GM15510 (cell line): Measurements from ENCODE around the gene STAT1.

ENCODE experiments used
- POLR2A ChIP-seq: IDR thresholded peaks from 3 replicates; pipeline ENCODE4 v1.6.1; 2011; ENCODE audit warnings: borderline replicate concordance; ENCODE audit not compliant: insufficient read length; ENCODE audit errors: extremely low read depth

The STAT1 gene

DNA sequence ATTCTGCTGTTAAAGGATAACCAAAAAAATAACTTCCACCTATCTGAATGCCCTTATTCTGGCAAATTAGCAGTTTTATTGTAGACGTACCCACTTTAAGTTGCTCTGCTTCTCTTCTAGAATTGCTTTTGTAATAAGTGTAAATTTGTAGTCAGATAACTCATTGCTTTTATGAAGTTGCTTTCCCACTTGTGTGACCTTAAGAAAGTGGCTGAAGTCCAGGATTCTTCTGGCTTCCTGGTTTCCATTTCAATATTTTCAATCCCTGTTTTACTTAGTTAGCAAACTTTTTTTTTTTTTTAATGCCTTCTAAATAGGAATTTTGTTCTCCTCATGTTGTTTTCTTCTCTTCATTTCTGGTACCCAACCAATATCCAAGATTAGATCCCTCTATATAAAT is 73.5 kb downstream of the STAT1 start:
- TF ChIP-seq POLR2A, result no peak

DNA sequence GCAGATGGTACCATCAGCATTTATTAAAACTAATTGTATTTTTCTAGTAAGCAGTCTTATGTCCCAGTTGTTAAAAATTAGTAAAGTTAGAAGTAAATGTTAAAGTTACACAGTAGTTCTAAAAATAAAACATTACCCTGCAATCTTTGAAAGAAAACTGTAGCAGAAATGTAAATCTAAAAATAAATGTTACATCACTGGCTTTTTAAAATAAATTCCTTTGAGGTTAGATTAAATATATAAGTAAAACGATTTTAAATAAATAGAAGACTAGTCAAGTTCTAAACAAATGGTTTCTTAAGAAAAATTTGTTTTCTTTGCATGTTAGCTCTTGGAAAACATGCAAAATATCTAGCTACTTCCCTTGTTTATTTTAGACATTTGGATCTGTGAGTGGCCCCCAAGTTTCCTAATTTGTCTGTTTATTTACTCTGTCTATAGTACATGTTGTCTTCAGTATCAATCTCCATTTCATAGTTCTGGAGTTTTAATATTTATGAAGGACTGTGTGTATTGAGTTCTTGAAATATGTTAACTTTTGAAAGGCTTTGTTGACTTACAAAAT is 75.1 kb downstream of the STAT1 start:
- no peak for TF ChIP-seq POLR2A

DNA sequence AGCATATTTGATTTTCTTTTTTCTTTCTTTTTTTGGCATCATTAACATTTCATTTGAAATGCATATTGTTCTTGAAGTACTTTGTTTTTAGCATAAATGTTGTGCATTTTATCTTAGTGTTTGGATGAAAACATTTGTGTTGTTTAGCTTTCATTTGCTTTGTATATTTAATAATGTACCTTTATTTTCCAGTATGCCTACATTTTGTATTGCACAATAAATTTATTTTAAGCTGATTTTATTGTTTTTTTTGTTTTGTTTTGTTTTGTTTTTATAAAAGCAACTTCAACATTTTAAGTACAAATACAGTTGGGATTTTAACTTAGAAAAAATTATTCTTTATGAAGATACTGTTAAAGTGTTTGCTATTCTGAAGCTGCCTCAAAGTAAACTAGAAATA is 78.9 kb downstream of the STAT1 start:
- TF ChIP-seq POLR2A, result no peak

DNA sequence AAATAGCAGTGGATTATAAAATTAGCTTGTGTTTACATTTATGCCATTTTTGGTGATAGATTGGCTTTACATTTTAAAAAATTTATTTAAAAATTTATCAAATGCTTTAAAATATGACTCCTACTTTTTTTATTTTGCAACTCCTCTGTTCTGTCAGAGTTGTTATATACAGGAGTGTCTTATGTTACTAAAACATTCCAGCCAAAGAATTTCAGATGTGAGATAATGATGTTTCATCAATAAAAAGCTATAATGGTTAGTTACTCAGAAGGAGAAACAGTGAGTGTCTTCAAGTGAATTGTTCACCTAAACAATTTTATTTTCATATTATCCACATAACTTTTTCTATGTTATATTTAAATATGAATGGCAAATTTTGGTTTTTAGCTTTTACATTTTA is 80.6 kb downstream of the STAT1 start:
- TF ChIP-seq POLR2A, result no peak

DNA sequence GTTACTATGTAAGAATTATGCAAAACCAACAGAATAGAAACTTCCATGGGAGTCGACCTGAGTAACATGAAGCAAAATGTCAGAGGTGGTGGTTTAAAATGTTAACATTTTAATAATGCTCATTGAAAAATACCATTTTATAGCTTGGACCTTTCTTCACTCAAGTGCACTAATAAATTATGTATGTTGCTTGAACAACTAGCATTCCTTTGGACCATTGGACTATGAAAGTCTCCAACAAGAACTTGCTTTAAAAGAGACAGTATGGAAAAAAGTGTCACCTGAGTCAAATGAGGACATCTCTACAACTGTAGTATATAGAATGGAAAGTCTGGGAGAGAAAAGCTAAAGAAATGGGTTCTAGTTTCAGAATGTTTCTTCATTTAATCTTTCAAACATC is 81.5 kb downstream of the STAT1 start:
- TF ChIP-seq POLR2A, result no peak

DNA sequence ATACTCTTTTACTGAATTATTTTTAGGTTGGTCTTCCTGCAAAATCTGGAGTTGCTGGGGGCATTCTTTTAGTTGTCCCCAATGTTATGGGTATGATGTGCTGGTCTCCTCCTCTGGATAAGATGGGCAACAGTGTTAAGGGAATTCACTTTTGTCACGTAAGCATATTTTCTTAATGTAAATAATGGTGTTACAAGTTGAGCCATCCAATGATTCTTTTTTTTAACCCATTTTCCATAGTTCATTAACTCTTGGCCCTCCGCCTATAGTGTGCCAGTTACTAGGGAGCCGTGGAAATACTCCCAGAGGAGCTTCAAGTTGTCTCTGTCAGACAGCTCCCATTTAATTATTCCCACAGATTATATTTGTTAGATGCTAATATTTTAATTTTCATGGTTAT is 83.6 kb downstream of the STAT1 start:
- no peak for TF ChIP-seq POLR2A

DNA sequence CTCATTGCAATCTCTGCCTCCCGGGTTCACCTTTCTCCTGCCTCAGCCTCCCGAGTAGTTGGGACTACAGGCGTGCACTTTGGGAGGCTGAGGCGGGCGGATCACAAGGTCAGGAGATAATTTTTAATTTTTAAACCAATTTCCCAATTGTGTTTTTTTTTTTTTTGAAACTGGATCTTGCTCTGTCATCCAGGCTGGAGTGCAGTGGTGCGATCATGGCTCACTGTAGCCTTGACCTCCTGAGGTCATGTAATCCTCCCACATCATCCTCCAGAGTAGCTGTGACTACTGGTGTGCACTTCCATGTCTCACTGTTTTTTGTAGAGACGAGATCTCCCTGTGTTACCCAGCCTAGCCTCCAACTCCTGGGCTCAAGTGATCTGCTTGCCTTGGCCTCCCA is 84.1 kb downstream of the STAT1 start:
- no peak for TF ChIP-seq POLR2A

DNA sequence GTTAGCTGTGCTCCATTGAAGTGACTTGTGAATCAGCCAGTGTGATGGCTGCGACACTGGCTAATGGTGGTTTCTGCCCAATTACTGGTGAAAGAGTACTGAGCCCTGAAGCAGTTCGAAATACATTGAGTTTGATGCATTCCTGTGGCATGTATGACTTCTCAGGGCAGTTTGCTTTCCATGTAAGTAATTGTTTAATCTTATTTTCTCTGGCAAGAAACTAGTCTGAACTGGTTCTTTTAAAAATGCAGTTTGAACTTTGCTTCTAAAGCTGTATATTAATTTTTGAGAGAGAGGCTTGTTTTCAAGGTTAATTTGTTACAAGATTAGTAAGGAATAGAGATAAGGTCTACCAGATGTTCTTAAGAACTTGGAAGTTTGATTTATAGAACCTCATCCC is 86.7 kb downstream of the STAT1 start:
- TF ChIP-seq POLR2A, result no peak

DNA sequence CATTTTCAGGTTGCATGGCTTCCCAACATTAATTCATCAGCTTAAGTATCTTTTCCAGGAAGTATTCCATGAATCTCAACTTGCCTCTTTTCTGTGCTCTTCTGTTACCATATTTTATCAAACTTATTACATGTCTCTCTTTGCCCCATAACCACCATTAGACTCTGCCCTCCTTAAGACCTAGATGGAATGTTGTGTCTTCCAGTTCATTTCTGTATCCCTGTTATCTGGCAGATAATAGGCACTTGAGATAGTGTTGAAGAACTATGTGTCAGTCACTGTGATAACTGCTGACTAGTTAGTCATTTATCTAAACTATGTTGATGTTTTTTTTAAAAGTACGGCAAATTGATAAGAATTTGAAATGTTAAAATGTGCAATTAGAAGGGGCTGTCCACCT is 91.6 kb downstream of the STAT1 start:
- TF ChIP-seq POLR2A, result no peak

DNA sequence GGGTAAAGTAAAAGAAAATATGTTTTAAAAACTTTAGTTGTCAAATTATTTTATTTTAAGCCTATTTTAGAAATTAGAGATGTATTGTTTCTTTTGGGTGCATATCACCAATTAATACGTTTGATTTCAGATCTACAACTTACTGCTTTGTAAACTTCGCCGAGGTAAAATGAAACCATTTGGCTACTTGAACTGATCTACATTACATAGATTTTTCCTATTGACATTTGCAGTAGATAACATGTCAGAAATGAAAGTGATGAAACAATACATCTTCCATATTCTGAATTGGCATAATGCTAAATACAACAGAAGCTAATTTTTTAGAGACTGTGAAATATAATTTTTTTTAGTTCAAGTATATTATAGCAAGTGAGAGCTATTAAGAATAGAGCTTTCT is 93.9 kb downstream of the STAT1 start:
- TF ChIP-seq POLR2A, result no peak
